IPS-NIHi11 (cell line): ENCODE measurements around the gene WDR70.
"Not testable (repeated sequence)": the region's sequence is repeated elsewhere in the genome, so short reads cannot be mapped to it uniquely, and the experiment has no call there.

Experiments
- DNase-seq: peaks from one replicate; pipeline ENCODE4 v3.0.0; 2012; ENCODE audit warnings: mixed read lengths, low spot score

WDR70 gene

GRCh38 chr5:37685211-37685610 is 306.1 kb downstream of the WDR70 start:
- DNase-seq, result no peak

DNA sequence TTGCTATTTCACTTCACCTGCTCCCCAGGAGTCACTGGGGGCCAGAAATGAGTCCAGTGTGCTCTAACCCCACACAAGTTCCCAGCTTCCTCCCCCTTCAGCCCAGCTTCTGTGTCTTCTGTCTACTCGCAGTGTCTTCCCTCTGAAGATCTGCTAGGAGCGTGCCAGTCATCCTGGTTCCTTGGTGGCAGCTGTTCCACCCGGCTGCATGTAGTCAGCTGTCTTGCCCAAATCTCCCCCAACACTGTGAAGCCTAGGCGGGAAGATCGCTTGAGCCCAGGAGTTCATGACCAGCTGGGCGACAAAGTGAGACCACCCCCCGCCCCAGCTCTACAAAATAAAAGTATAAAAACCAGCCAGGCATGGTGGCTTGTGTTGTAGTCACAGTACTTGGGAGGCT is 306.7 kb downstream of the WDR70 start:
- no peak for DNase-seq

DNA sequence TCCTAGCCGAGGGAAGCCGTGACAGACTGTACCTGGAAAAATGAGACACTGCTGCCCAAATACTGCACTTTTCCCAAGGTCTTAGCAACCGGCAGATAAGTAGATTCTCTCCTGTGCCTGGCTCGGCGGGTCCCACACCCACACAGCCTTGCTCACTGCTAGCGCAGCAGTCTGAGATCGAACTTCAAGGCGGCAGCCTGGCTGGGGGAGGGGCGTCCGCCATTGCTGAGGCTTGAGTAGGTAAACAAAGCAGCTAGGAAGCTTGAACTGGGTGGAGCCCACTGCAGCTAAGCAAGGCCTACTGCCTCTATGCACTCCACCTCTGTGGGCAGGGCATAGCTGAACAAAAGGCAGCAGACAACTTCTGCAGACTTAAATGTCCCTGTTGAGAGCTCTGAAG is 309.8 kb downstream of the WDR70 start:
- DNase-seq, result not testable (repeated sequence)

DNA sequence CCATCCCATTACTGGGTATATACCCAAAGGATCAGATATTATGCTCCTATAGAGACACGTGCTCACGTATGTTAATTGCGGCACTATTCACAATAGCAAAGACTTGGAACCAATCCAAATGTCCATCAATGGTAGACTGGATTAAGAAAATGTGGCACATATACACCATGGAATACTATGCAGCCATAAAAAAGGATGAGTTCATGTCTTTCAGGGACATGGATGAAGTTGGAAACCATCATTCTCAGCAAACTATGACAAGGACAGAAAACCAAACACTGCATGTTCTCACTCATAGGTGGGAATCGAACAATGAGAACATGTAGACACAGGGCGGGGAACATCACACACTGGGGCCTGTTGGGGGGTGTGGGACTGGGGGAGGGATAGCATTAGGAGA is 315.2 kb downstream of the WDR70 start:
- DNase-seq, result not testable (repeated sequence)

DNA sequence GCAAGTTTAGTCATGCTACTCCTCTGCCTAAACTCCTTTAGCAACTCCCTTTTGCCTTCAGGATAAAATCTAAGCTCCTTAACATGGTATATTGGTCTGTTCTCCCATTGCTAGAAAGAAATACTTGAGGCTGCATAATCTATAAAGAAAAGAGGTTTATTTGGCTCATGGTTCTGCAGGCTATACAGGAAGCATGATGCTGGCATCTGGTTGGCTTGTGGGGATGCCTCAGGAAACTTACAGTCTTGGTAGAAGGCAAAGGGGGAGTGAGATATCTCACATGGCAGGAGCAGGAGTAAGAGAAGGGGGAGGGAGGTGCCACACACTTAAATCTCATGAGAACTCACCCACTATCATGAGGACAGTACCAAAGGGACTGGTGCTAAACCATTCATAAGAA is 315.7 kb downstream of the WDR70 start:
- DNase-seq, result no peak

- no peak for DNase-seq
These were observed 316.5 kb downstream of the WDR70 start for GRCh38 chr5:37695647-37696046.

DNA sequence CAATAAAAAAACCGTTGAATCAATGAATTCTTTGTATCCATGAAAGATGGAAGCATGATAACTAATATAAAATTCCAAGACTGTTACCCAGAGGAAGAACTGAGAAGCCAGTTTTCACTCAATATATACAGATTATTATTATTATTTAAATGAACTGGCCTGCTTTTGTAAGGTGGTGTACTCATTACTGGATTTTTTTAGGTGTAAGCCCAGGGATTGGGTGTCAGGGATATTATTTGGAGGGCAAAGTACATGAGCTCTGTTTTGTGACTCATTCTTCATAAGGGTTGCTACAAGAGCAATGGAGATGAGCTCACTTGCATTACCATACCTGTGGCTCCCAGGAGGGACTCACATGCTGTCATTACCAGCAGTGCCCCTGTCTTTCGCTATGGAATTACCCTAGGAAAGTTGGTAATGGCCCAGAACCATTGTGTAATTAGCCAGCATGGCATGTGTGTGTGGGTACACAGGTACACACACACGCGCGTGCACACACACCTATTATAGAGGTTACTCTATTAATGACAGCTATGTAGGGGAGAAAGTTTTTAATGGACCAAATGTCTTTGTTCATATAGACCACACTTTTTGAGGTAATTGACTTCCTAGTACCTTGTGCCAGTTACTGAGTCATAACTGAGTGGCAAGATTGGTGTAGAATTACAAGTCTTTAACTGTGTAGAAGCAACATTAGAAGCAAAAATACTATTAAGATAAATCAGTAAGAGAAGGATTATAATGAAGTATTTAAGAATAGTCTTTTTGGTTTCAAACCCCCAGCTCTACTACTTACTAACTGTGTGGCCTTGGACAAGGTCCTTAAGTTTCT is 317.3 kb downstream of the WDR70 start:
- peak; percentile 42 for DNase-seq

DNA sequence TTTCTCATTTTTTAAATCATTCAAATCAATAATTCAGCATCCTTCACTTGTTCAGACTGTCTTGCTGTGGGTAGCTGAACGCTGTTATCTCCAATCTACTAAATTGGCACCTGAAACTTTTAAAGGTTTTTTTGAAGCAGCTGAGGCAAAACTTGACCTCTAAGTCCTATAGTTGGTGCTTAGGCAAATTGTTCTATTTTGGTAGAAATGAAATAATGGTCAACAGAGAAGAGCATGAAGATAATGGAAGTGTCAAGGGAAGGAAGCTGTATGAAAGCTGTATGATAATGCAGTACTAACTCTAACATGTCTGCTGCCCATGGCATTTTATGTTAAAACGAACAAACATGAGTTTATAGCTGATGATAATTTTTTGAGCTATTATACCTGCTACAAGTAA is 322.8 kb downstream of the WDR70 start:
- DNase-seq, result no peak

DNA sequence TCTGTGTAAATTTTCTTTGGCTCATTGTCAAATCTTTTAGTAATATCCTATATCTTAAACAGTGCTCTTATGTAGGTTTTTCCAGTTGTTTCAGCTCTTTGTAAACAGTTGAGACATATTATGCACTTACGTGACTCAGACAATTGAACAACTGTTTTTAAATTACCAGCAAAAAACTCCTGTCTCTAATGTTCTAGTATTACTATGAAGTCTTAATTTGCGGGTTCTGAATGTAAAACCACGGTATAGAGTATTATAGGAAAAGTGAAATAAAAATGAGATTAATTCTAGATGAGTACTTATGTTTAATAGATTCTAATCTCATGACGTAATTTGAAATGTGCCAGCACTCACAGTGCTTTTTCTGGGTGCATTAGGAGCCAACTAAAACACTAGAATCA is 324.7 kb downstream of the WDR70 start:
- no peak for DNase-seq

DNA sequence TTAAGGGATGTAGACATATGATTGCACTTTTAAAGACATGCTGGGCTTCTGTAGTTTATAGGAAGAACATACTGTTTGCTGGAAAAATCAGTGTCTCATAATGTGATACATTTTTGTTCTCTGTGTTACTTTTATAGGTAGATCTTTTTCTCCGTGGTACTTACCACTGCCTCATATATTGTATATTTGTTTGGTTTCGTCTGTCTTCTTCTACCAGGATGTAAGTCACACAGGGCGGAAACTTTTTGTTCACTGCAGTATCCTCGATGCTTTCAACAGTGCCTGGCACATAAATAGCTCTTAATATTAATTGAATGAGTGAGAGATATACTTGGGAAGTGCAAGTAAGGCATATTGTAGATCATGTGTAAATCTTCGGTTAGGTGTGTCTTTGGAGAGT is 325.3 kb downstream of the WDR70 start:
- DNase-seq, result no peak

DNA sequence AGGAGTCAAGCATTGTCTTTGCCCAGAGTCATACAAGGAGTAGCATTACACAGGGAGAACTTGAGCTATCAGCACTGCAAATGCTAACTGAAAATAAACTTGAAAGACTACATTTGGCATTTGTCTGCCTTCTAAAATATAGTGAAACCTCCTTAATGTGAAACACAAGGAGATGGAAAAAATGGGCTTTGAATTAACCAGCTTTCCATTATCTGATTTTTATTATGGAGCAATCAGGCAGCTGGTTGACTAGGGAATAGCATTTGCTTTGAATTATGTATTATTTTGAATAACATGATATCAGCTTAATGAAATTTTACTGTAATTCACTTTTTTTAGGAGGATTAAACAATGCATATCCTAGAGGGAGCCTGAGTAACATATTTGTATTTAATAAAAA is 329.9 kb downstream of the WDR70 start:
- no peak for DNase-seq

- DNase-seq, result no peak
These were observed 331.8 kb downstream of the WDR70 start for GRCh38 chr5:37710965-37711364.

DNA sequence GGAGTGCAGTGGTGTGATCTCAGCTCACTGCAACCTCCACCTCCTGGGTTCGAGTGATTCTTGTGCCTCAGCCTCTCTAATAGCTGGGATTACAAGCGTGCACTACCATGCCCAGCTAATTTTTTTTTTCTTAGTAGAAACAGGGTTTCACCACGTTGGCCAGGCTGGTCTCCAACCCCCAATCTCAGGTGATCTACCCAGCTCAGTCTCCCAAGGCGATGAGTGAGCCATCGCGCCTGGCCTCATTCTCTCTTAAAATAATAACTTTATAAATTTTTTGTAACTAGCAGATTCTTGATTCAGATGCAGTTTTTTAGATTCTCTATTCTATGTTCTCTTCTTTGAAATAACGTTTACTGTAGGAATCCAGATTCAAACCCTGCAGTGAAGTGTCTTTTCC is 333.6 kb downstream of the WDR70 start:
- no peak for DNase-seq

GRCh38 chr5:37714756-37715155 is 335.6 kb downstream of the WDR70 start:
- DNase-seq, result no peak

GRCh38 chr5:37715361-37715760 is 336.2 kb downstream of the WDR70 start:
- no peak for DNase-seq

GRCh38 chr5:37715992-37716391 is 336.9 kb downstream of the WDR70 start:
- no peak for DNase-seq

DNA sequence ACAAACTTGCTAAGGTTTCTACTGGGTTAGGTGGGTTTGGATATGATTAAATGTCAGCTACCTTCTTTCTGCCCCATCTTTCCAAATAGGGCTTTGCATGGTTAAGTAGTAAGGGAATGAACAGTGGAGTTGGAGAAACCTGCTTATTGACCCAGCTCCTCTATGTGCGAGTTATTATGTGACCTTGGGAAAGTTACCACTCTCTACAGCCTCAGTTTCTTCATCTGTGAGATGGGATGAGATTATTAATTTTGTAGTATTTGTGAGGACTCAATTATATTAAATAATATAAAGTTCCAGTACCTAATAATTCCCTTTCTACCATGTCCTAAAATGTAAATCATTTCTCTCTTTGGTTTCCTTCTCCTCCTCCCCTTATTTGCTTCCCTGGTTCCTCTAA is 337.3 kb downstream of the WDR70 start:
- no peak for DNase-seq

- DNase-seq, result no peak
These were observed 338.1 kb downstream of the WDR70 start for GRCh38 chr5:37717276-37717612.

DNA sequence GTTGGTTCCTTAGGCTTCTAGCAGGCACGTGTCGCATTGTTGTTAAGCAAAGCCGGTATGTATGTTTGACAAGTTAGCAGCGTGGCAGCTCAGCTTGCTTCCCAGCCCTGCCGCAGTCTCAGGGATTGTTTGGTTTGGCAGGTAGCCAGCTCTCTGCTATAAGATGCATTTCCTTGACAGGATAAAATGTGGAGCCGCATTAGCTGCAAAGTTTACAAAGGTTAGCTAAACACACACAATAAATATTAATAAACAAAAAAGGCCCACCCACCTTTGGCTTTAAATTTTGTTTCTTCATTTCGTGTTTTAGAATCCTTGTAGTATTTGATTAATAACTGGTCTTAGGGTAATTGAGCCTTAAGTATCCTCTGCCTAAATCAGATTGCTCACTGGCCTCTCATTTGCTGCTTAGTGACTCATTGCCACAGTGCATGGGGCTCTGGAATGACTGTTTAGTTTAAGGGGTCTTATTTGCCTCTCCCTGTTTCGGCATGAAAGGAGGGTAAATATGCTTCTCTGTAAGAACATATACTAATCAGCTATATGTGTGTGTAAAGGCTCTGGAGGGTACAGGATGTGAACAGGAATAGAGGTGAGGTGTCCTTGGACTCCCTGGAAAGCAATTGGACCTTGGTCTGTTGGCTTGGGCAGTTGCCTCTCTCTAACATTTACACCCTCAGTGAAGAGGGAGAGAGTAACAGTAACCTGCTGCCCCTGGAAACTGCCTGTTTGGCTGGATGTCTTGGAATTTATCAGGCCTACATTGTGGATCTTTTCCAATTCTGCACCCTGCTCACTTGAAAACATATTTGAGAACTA is 338.7 kb downstream of the WDR70 start:
- DNase-seq, result peak; percentile 61

DNA sequence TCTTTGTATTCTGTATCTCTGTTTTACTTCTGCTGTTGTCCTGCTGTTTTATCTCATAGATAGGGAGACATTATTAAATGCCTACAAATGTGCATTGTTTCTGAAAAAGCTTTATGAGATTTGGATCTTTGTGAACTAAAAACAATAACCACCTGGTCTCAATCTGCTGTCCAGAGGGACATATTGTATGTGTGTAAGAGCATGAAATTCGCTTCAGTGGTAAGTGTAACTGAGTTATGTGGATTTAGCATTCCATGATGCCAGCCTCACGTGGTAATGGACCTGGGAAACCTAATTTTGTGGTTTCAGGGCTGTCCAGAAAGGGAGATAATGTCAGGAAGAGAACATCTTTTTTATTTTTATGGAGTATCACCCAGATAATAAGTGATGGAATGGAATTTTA is 341.4 kb downstream of the WDR70 start:
- no peak for DNase-seq

DNA sequence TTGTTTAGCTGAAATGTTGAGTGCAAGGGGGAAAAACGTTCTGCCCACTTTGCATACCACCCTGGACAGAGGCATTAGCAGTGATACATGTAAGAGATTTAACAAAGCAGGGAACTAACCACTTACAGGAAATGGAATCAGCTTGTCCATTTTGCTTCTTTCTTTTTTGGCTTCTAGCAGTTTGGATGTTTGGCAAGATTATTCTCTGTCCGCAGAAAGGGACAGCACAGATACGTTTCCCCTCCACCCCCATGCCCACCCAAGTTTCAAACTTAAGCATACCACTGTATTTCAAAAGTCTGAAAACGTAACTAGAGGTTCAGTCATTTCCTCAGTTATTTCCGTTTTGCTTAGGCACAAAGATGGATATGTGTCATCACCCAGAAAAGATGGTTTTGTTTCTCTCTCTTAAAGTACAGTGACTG is 342.3 kb downstream of the WDR70 start:
- no peak for DNase-seq

GRCh38 chr5:37722236-37723161 is 343.4 kb downstream of the WDR70 start:
- DNase-seq, result no peak
